ENCODE data around the gene PATL2. TPM values are rescaled to one million over a fixed set of nuclear protein-coding genes. Genes with fewer than 3 reads are reported as not detected.

Gene PATL2
- total and polyA plus RNA-seq, 4 experiments from 2014 or later, result 5.7 to 62.8 (median 34.8) TPM

DNA sequence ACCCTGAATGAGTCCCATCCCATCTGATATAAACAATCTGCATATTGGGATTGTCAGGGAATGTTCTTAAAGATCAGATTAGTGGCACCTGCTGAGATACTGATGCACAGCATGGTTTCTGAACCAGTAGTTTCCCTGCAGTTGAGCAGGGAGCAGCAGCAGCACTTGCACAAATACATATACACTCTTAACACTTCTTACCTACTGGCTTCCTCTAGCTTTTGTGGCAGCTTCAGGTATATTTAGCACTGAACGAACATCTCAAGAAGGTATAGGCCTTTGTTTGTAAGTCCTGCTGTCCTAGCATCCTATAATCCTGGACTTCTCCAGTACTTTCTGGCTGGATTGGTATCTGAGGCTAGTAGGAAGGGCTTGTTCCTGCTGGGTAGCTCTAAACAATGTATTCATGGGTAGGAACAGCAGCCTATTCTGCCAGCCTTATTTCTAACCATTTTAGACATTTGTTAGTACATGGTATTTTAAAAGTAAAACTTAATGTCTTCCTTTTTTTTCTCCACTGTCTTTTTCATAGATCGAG is 4.7 kb upstream of the PATL2 start:
- Mint-ChIP-seq H3K9me3 (peaks cover 0 to 17% (median 0%) of the 10 kb centered on the region in 8 donors), H3K27me3 (no peaks in the 10 kb centered on the region), H3K4me3 (peak overlapping the region; percentile 82 to 100 (median 99)), H3K27ac (peak overlapping the region; percentile 69 to 100 (median 91)), H3K36me3 (peaks cover 82 to 83% of the 10 kb centered on the region in 2 donors), H3K4me1 (peaks cover 51 to 86% (median 60%) of the 10 kb centered on the region in 4 donors)
- Histone ChIP-seq H3K9me3 (ENCODE audit: control insufficient read depth in 1 of 2, low read length in 2 of 2) (no peaks in the 10 kb centered on the region), H3K4me1 (ENCODE audit: insufficient read depth, low read length) (peaks cover 61% of the 10 kb centered on the region), H3K27me3 (ENCODE audit: insufficient read depth, low read length) (no peaks in the 10 kb centered on the region), H3K27ac (ENCODE audit: low read depth, low read length) (peak overlapping the region; percentile 99), H3K36me3 (ENCODE audit: insufficient read depth, low read length) (peaks cover 66% of the 10 kb centered on the region), H3K4me3 (ENCODE audit: low read length in 2 of 2) (peak overlapping the region; percentile 94)
- CTCF ChIA-PET (ENCODE audit: partially characterized antibody), result interaction anchor here (0.6 to 33.6 kb wide), 5 partner anchors 16 to 162 kb away, joined by 3 to 821 read pairs (median 167); partner anchors contain the start of genes SPG11 and TRIM69
- intact Hi-C loops (cut with micrococcal nuclease), result no loop called here
- peak in 1 of 5 donors; percentile 26 for DNase-seq
- POLR2A ChIA-PET (ENCODE audit: partially characterized antibody), result interaction anchor here (0.8 to 39.7 kb wide), 12 partner anchors 9 to 123 kb away, joined by 3 to 5737 read pairs (median 4); partner anchors contain the start of genes SPG11 and TRIM69

DNA sequence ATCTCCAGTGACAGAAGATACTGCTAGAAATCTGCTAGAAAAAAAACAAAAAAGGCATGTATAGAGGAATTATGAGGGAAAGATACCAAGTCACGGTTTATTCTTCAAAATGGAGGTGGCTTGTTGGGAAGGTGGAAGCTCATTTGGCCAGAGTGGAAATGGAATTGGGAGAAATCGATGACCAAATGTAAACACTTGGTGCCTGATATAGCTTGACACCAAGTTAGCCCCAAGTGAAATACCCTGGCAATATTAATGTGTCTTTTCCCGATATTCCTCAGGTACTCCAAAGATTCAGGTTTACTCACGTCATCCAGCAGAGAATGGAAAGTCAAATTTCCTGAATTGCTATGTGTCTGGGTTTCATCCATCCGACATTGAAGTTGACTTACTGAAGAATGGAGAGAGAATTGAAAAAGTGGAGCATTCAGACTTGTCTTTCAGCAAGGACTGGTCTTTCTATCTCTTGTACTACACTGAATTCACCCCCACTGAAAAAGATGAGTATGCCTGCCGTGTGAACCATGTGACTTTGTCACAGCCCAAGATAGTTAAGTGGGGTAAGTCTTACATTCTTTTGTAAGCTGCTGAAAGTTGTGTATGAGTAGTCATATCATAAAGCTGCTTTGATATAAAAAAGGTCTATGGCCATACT is 4.1 kb upstream of the PATL2 start:
- Histone ChIP-seq H3K9me3 (ENCODE audit: control insufficient read depth in 1 of 2, low read length in 2 of 2) (no peaks in the 10 kb centered on the region), H3K36me3 (ENCODE audit: insufficient read depth, low read length) (peaks cover 66% of the 10 kb centered on the region), H3K4me1 (ENCODE audit: insufficient read depth, low read length) (peaks cover 58% of the 10 kb centered on the region), H3K4me3 (ENCODE audit: low read length in 2 of 2) (peak overlapping the region; percentile 94), H3K27ac (ENCODE audit: low read depth, low read length) (peak overlapping the region; percentile 99), H3K27me3 (ENCODE audit: insufficient read depth, low read length) (no peaks in the 10 kb centered on the region)
- H3K4me3 Mint-ChIP-seq, result peak overlapping the region; percentile 82 to 100 (median 99)
- H3K27ac Mint-ChIP-seq, result peak overlapping the region; percentile 69 to 100 (median 94)
- peak in 2 of 5 donors; percentile 23 to 63 for DNase-seq
- H3K9me3 Mint-ChIP-seq, result peaks cover 0 to 17% (median 0%) of the 10 kb centered on the region in 8 donors
- H3K27me3 Mint-ChIP-seq, result no peaks in the 10 kb centered on the region
- ChIA-PET CTCF (ENCODE audit: partially characterized antibody) (interaction anchor here (1.2 to 33.6 kb wide), 4 partner anchors 17 to 114 kb away, joined by 3 to 821 read pairs (median 384); partner anchors contain the start of genes SPG11 and TRIM69), POLR2A (ENCODE audit: partially characterized antibody) (interaction anchor here (0.8 to 39.7 kb wide), 10 partner anchors 9 to 131 kb away, joined by 3 to 5737 read pairs (median 8); partner anchors contain the start of genes SPG11 and TRIM69)
- intact Hi-C loops (cut with micrococcal nuclease), result no loop called here
- H3K36me3 Mint-ChIP-seq, result peaks cover 84 to 85% of the 10 kb centered on the region in 2 donors
- H3K4me1 Mint-ChIP-seq, result peaks cover 48 to 86% (median 59%) of the 10 kb centered on the region in 4 donors

DNA sequence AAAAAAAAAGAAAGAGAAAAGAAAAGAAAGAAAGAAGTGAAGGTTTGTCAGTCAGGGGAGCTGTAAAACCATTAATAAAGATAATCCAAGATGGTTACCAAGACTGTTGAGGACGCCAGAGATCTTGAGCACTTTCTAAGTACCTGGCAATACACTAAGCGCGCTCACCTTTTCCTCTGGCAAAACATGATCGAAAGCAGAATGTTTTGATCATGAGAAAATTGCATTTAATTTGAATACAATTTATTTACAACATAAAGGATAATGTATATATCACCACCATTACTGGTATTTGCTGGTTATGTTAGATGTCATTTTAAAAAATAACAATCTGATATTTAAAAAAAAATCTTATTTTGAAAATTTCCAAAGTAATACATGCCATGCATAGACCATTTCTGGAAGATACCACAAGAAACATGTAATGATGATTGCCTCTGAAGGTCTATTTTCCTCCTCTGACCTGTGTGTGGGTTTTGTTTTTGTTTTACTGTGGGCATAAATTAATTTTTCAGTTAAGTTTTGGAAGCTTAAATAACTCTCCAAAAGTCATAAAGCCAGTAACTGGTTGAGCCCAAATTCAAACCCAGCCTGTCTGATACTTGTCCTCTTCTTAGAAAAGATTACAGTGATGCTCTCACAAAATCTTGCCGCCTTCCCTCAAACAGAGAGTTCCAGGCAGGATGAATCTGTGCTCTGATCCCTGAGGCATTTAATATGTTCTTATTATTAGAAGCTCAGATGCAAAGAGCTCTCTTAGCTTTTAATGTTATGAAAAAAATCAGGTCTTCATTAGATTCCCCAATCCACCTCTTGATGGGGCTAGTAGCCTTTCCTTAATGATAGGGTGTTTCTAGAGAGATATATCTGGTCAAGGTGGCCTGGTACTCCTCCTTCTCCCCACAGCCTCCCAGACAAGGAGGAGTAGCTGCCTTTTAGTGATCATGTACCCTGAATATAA is 2.2 kb upstream of the PATL2 start:
- Mint-ChIP-seq H3K9me3 (peaks cover 0 to 17% (median 0%) of the 10 kb centered on the region in 8 donors), H3K27me3 (no peaks in the 10 kb centered on the region), H3K27ac (peak overlapping the region; percentile 100), H3K36me3 (peaks cover 76 to 77% of the 10 kb centered on the region in 2 donors), H3K4me3 (peak overlapping the region; percentile 90 to 100 (median 99)), H3K4me1 (peaks cover 48 to 86% (median 58%) of the 10 kb centered on the region in 4 donors)
- Histone ChIP-seq H3K4me3 (ENCODE audit: low read length in 2 of 2) (peak overlapping the region; percentile 94), H3K4me1 (ENCODE audit: insufficient read depth, low read length) (peaks cover 56% of the 10 kb centered on the region), H3K9me3 (ENCODE audit: control insufficient read depth in 1 of 2, low read length in 2 of 2) (no peaks in the 10 kb centered on the region), H3K27ac (ENCODE audit: low read depth, low read length) (peak overlapping the region; percentile 99), H3K36me3 (ENCODE audit: insufficient read depth, low read length) (peaks cover 59% of the 10 kb centered on the region), H3K27me3 (ENCODE audit: insufficient read depth, low read length) (no peaks in the 10 kb centered on the region)
- POLR2A ChIA-PET (ENCODE audit: partially characterized antibody), result interaction anchor here (1.1 to 39.7 kb wide), 14 partner anchors 10 to 176 kb away, joined by 3 to 5737 read pairs (median 5); partner anchors contain the start of genes EIF3J, SPG11 and TRIM69
- CTCF ChIA-PET (ENCODE audit: partially characterized antibody), result interaction anchor here (0.7 to 33.6 kb wide), 13 partner anchors 8 to 134 kb away, joined by 3 to 821 read pairs (median 4); partner anchors contain the start of genes SPG11 and TRIM69
- DNase-seq, result peak in 4 of 5 donors; percentile 40 to 48 (median 44)
- intact Hi-C loops (cut with micrococcal nuclease), result no loop called here

DNA sequence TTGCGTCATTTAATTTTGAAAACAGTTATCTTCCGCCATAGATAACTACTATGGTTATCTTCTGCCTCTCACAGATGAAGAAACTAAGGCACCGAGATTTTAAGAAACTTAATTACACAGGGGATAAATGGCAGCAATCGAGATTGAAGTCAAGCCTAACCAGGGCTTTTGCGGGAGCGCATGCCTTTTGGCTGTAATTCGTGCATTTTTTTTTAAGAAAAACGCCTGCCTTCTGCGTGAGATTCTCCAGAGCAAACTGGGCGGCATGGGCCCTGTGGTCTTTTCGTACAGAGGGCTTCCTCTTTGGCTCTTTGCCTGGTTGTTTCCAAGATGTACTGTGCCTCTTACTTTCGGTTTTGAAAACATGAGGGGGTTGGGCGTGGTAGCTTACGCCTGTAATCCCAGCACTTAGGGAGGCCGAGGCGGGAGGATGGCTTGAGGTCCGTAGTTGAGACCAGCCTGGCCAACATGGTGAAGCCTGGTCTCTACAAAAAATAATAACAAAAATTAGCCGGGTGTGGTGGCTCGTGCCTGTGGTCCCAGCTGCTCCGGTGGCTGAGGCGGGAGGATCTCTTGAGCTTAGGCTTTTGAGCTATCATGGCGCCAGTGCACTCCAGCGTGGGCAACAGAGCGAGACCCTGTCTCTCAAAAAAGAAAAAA is 1.4 kb upstream of the PATL2 start:
- peaks cover 0 to 17% (median 0%) of the 10 kb centered on the region in 8 donors for H3K9me3 Mint-ChIP-seq
- Histone ChIP-seq H3K27ac (ENCODE audit: low read depth, low read length) (peak overlapping the region; percentile 99), H3K4me3 (ENCODE audit: low read length in 2 of 2) (peak overlapping the region; percentile 94), H3K4me1 (ENCODE audit: insufficient read depth, low read length) (peaks cover 48% of the 10 kb centered on the region), H3K36me3 (ENCODE audit: insufficient read depth, low read length) (peaks cover 51% of the 10 kb centered on the region), H3K27me3 (ENCODE audit: insufficient read depth, low read length) (no peaks in the 10 kb centered on the region), H3K9me3 (ENCODE audit: control insufficient read depth in 1 of 2, low read length in 2 of 2) (no peaks in the 10 kb centered on the region)
- H3K27me3 Mint-ChIP-seq, result no peaks in the 10 kb centered on the region
- ChIA-PET CTCF (ENCODE audit: partially characterized antibody) (interaction anchor here (0.8 to 33.6 kb wide), 10 partner anchors 20 to 134 kb away, joined by 3 to 821 read pairs (median 9); partner anchors contain the start of genes SPG11 and TRIM69), POLR2A (ENCODE audit: partially characterized antibody) (interaction anchor here (1.1 to 39.7 kb wide), 18 partner anchors 9 to 133 kb away, joined by 3 to 5737 read pairs (median 6); partner anchors contain the start of genes SPG11 and TRIM69)
- intact Hi-C loops (cut with micrococcal nuclease), result loop anchor here (1.0 kb wide), 1 partner anchor 14 kb away; no protein-coding TSS in a partner anchor
- H3K4me3 Mint-ChIP-seq, result peak overlapping the region; percentile 90 to 100 (median 99)
- peaks cover 72 to 73% of the 10 kb centered on the region in 2 donors for H3K36me3 Mint-ChIP-seq
- peak overlapping the region; percentile 100 for H3K27ac Mint-ChIP-seq
- peaks cover 41 to 84% (median 54%) of the 10 kb centered on the region in 4 donors for H3K4me1 Mint-ChIP-seq
- DNase-seq, result peak; percentile 81 to 88 (median 84)

DNA sequence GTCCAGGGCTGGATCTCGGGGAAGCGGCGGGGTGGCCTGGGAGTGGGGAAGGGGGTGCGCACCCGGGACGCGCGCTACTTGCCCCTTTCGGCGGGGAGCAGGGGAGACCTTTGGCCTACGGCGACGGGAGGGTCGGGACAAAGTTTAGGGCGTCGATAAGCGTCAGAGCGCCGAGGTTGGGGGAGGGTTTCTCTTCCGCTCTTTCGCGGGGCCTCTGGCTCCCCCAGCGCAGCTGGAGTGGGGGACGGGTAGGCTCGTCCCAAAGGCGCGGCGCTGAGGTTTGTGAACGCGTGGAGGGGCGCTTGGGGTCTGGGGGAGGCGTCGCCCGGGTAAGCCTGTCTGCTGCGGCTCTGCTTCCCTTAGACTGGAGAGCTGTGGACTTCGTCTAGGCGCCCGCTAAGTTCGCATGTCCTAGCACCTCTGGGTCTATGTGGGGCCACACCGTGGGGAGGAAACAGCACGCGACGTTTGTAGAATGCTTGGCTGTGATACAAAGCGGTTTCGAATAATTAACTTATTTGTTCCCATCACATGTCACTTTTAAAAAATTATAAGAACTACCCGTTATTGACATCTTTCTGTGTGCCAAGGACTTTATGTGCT is 721 bp upstream of the PATL2 start:
- Histone ChIP-seq H3K4me1 (ENCODE audit: insufficient read depth, low read length) (peaks cover 41% of the 10 kb centered on the region), H3K36me3 (ENCODE audit: insufficient read depth, low read length) (peaks cover 45% of the 10 kb centered on the region), H3K27me3 (ENCODE audit: insufficient read depth, low read length) (no peaks in the 10 kb centered on the region), H3K9me3 (ENCODE audit: control insufficient read depth in 1 of 2, low read length in 2 of 2) (no peaks in the 10 kb centered on the region), H3K4me3 (ENCODE audit: low read length in 2 of 2) (peak overlapping the region; percentile 94), H3K27ac (ENCODE audit: low read depth, low read length) (peak overlapping the region; percentile 99)
- Mint-ChIP-seq H3K4me3 (peak overlapping the region; percentile 90 to 100 (median 99)), H3K27ac (peak overlapping the region; percentile 100), H3K4me1 (peaks cover 36 to 78% (median 52%) of the 10 kb centered on the region in 4 donors), H3K27me3 (no peaks in the 10 kb centered on the region), H3K36me3 (peaks cover 66 to 67% of the 10 kb centered on the region in 2 donors), H3K9me3 (peaks cover 0 to 17% (median 0%) of the 10 kb centered on the region in 8 donors)
- ChIA-PET POLR2A (ENCODE audit: partially characterized antibody) (interaction anchor here (0.8 to 39.7 kb wide), 32 partner anchors 14 to 879 kb away, joined by 3 to 5737 read pairs (median 5); partner anchors contain the start of genes CTDSPL2, EIF3J, GOLM2 and SORD), CTCF (ENCODE audit: partially characterized antibody) (interaction anchor here (1.3 to 33.6 kb wide), 10 partner anchors 13 to 134 kb away, joined by 4 to 821 read pairs (median 15); partner anchors contain the start of genes SPG11 and TRIM69)
- intact Hi-C loops (cut with micrococcal nuclease), result loop anchor here (1.0 to 2.0 kb wide), 6 partner anchors 7 to 49 kb away; partner anchors contain the start of genes SPG11 and TRIM69
- DNase-seq, result peak in 4 of 5 donors; percentile 66 to 71 (median 68)
